ENCODE data around the gene BCL2L1. TPM values are rescaled to one million over a fixed set of nuclear protein-coding genes. Genes with fewer than 3 reads are reported as not detected.

Gene BCL2L1
- total and polyA plus RNA-seq, 10 of the 15 experiments (the other 5 are each of a cell fraction or from before 2014, with no cell fraction given) = 0.63 to 67.7 (median 43.6) TPM

DNA sequence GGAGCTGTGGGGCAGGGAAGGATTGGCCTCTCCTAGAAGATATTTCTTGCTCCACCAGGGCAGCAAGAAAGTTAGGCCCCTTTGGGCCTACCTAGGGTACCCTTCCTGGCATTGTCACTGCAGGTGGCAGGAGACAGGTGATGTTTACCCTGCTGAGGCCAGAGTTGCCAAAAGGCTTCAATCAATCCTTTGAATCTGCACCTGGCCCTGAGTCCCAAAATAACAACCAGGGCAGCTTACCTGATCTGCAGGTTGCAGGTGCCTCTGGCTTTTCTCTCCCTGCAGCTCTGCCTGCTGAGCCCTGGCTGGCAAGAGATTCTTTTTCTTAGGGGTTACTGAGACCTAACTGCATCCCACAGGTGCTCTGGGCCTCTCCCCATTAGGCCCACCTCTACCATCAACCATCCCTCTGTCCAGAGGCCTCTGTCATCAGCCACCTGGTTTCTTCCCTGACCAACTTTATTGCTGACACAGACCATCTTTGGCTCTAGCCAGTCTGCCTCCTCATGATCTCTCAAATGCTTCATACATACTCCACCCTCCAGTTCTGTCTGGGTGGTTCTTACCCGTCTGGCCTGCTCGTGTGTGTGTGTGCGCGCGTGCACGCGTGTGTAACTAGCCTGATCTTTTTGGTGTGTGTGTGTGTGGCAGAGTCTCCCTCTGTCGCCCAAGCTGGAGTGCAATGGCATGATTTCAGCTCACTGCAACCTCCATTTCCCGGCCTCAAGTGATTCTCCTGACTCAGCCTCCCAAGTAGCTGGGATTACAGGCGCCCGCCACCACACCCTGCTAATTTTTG is 13.7 kb downstream of the BCL2L1 start (continued):
- TF ChIP-seq HDGF (IDR thresholded peaks at IDR 0.05) (no peak), FOXM1 (IDR thresholded peaks at IDR 0.05; ENCODE audit: low read depth, low read length) (no peak)
- TF ChIP-seq, protein P1, sequence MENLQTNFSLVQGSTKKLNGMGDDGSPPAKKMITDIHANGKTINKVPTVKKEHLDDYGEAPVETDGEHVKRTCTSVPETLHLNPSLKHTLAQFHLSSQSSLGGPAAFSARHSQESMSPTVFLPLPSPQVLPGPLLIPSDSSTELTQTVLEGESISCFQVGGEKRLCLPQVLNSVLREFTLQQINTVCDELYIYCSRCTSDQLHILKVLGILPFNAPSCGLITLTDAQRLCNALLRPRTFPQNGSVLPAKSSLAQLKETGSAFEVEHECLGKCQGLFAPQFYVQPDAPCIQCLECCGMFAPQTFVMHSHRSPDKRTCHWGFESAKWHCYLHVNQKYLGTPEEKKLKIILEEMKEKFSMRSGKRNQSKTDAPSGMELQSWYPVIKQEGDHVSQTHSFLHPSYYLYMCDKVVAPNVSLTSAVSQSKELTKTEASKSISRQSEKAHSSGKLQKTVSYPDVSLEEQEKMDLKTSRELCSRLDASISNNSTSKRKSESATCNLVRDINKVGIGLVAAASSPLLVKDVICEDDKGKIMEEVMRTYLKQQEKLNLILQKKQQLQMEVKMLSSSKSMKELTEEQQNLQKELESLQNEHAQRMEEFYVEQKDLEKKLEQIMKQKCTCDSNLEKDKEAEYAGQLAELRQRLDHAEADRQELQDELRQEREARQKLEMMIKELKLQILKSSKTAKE (IDR thresholded peaks at IDR 0.05; ENCODE audit: low read depth, poor library complexity, severe bottlenecking) = no peak
- TF ChIP-seq, protein P2, sequence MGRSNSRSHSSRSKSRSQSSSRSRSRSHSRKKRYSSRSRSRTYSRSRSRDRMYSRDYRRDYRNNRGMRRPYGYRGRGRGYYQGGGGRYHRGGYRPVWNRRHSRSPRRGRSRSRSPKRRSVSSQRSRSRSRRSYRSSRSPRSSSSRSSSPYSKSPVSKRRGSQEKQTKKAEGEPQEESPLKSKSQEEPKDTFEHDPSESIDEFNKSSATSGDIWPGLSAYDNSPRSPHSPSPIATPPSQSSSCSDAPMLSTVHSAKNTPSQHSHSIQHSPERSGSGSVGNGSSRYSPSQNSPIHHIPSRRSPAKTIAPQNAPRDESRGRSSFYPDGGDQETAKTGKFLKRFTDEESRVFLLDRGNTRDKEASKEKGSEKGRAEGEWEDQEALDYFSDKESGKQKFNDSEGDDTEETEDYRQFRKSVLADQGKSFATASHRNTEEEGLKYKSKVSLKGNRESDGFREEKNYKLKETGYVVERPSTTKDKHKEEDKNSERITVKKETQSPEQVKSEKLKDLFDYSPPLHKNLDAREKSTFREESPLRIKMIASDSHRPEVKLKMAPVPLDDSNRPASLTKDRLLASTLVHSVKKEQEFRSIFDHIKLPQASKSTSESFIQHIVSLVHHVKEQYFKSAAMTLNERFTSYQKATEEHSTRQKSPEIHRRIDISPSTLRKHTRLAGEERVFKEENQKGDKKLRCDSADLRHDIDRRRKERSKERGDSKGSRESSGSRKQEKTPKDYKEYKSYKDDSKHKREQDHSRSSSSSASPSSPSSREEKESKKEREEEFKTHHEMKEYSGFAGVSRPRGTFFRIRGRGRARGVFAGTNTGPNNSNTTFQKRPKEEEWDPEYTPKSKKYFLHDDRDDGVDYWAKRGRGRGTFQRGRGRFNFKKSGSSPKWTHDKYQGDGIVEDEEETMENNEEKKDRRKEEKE (IDR thresholded peaks at IDR 0.05) = no peak
- TF ChIP-seq, protein P3, sequence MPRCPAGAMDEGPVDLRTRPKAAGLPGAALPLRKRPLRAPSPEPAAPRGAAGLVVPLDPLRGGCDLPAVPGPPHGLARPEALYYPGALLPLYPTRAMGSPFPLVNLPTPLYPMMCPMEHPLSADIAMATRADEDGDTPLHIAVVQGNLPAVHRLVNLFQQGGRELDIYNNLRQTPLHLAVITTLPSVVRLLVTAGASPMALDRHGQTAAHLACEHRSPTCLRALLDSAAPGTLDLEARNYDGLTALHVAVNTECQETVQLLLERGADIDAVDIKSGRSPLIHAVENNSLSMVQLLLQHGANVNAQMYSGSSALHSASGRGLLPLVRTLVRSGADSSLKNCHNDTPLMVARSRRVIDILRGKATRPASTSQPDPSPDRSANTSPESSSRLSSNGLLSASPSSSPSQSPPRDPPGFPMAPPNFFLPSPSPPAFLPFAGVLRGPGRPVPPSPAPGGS (IDR thresholded peaks at IDR 0.05; ENCODE audit: borderline replicate concordance, insufficient read depth, low read depth, low read length, poor library complexity, severe bottlenecking) = no peak
